NCI-H128 (cell line): ENCODE measurements around the gene GSTK1.
"Not testable (repeated sequence)": the region's sequence is repeated elsewhere in the genome, so short reads cannot be mapped to it uniquely, and the experiment has no call there.

Experiments
- DNase-seq: peaks from one replicate; lab custom pipeline; 2025; ENCODE audit not compliant: unreplicated experiment; lab: John Stamatoyannopoulos, UW

GSTK1 gene

DNA sequence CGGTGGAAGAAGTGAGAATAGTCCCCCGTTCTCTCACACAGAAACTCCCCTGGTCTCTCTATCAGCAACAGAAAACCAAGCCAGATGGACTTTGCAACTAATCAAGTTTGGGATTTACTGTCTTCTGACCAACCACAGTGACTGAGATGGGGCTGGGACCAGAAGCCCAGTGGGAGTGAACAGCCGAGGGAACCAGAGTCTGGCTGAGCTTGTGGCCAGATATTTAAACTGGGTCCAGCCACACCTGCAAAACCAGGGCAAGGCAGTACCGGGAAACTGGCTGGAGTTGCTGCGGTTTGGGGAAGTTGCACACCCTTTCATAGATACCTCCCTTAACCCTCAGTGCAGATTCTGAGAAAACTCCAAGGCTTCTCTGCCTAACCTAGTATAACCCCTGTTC is 6.0 kb downstream of the GSTK1 start:
- DNase-seq: no peak

DNA sequence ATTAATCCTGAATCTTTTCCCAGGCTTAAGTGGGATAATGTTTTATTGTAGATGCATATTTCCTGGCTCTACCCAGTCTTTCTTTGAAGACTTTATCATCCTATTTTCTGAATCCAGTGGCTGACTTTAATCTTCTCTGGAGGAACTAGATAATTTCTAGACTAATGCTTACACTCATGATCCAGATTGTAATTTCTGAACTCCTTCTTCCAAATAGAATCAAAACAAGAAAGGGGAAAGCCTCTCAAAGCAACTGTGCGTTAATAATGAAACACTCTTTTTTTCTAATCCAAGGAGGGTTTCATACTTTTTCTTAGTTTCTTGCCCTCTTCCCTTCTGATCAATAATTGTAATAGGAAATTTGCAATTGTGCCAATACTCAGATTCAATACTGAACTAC is 8.0 kb downstream of the GSTK1 start:
- DNase-seq: no peak

DNA sequence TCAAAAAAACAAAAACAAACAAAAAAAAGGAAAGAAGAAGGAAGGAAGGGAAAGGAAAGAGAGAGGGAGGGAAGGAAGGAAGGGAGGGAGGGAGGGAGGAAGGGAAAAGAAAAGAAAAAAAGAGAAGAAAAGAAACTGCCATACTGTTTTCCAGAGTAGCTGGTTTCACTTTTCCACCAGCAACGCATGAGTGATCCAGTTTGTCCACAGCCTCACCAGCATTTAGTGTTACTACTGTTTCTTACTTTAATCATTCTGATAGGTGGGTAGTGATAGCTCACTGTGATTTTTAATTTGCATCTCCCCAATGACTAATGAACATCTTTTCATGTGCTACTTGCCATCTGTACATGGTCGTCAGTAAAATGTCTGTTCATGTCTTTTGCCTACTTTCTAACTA is 9.6 kb downstream of the GSTK1 start:
- DNase-seq: no peak

DNA sequence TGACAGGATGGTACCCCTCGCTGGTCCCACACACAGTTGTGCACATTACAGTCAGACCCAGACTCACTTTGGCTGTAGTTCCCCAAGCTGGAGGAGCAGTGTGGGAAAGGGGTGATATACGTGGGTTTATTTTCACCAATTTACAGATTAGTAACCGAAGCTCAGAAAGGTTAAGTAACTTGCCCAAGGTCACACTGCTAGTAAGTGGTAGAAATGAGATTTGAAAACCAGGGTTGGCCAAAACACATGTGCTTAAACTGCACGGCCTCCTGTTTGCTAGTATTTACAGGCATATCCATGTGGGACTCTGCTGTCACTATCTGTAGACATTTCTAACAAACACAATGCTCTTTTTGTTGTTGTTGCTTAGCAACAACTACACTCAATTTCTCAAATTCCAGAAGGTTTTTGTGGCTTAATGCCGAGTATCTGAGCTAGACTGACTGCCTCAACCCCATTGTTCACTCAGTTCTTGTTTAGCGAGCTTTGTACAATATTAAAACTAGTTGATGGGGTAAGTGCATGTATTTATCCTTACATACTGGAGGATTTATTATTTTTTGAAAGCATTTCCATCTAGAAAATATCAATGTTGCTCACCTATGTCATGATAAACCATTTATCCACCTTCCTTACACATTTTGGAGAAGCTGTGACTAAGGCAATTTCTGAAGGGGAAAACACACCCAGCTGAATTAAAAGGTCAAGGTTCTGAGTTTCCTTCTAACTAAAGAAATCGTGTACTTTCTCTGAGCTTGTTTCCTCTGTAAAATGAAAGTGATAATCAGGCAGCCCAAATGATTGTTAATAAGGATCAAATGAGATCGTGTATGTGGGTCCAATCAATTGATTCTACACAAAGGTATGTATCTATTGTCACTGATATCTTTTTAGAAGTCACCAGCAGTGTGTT is 16.2 kb downstream of the GSTK1 start:
- no peak for DNase-seq

DNA sequence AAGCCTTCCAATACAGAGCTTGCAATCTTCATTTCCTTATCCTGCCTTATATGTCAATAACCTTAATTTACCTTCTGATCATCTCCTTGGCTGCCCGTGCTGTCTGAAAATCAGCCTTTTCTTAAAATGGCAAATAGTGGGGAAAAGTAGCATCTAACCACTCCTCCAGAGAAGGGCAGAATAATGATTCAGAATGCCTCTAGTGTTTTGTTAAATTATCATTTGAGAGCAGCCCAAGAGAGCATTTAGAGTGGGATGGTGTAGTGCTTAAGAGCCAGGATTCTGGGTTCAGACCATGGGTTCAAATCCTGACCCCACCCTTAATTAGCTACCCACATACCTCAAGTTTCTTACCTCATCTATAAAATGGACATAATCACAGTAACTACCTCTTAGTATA is 16.9 kb downstream of the GSTK1 start:
- DNase-seq: no peak

DNA sequence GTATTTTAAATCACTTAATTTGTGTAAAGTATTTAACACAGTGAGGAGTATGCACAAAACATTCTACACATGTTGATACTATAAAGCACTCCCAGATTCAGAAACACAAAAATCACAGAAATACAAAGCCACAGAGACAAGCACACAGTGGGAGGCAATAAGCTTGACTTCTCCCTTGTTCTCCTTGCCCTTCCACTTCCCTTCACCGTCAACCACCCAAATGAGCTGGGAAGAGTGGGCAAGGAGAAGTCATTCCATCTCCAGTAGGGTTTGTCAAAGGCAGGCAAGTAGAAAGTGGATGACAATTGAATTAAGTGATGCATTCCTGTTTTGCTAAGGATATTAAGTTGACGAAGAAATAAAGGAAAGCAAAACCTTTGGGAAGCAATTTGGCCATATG is 17.3 kb downstream of the GSTK1 start:
- no peak for DNase-seq

DNA sequence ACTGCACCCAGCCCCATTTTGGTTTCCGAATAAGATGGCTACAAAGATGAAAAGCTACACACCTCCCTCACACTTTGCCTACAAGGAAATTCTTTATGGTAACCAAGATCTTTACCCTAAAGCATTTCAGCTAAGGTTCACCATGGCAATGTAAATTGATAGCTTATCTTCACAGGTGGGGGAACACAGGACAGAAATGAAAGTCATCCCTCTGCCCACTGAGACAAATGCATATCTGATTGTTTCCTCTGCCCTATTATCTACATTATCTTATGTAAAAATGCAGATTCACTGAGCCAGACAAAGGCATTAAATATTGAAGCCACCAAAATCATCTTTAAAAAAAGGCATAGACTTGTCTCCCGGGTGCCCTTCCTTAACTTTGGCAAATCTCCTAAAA is 18.3 kb downstream of the GSTK1 start:
- no peak for DNase-seq

GRCh38 chr7:143282124-143282523 is 18.9 kb downstream of the GSTK1 start:
- no peak for DNase-seq

- no peak for DNase-seq
Observed at GRCh38 chr7:143283381-143283780, 20.1 kb downstream of the GSTK1 start.

DNA sequence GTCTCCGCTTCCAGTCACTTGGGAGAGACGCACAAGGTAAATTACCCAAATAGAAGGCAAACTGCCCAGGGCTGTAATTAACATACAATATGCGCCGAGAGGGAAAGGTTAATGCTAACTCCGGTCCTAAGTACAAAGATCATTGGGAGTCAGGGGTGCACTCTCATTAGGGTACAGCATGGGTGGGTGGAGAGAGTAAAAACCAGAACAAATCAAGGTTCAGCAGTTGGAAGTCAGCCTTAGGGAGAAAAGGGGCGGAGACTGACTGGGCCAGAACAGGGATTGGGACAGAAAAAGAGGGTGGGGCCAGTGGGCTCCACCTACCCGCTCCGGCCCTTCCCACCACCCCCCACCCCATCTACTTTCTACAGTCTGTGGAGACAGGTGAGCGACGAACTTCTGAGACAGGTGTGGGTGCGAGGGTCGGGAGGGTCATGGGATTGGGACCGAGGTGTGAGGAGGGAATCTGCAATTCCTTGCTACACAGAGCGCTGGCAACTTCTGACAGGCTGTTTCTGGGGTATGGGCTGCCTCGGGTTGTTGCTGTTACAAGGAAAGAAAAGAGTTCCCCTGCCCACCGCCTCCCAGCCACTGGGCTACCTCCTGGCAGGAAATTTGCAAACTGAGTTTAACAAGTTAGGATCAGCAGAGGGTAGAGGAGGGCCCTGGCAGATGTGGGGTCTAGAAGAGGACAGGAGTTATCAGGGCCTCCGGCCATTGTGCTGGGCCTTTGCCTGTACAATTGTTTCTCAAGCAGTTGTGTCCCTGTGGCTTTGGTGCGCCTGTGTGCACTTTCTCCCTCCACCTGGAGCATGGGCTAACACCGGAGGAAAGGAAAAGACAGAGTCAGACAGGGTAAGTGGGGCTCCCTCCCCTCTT is 21.6 kb downstream of the GSTK1 start, which contains the start of gene TMEM139:
Gene TMEM139, plus strand, starts transcription at position 368 of the 879 bp plus-strand sequence. CDS start 1,000 bp downstream, outside the sequence.
- no peak for DNase-seq

- no peak for DNase-seq
Observed at GRCh38 chr7:143285470-143285778, 22.2 kb downstream of the GSTK1 start.

- no peak for DNase-seq
Observed at GRCh38 chr7:143285806-143286521, 22.7 kb downstream of the GSTK1 start.

DNA sequence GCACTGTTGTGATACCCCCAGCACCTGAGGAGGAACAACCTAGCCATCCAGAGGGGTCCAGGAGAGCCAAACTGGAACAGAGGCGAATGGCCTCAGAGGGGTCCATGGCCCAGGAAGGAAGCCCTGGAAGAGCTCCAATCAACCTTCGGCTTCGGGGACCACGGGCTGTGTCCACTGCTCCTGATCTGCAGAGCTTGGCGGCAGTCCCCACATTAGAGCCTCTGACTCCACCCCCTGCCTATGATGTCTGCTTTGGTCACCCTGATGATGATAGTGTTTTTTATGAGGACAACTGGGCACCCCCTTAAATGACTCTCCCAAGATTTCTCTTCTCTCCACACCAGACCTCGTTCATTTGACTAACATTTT is 23.3 kb downstream of the GSTK1 start:
- DNase-seq: no peak

DNA sequence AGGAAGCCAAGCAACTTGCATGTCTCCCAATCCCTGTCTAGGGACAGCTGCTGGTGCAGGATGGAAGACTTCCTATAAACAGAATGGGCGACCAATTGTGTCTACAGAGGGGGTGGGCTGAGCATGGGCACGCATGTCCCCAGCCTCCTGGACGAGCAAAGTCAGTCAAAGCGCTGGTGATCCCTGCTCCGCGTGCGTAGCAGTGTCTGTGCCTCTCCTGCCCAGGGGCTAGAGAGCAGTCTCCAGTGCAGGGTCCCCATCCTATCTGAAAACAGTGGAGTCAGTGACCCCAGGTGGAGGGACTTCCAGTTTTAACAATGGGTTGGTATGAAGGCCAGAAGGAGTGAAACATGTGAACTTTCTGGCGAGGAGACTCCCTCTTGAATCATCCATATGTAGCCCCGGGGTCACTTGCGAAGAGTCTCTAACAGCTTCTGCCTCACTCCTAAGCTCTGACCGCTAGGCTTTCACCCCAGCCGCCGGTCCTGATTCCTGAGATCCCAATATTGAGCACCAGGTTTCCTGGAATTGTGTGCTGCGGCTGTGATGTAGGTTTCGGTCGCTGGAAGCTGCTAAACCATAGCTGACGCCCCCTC is 24.2 kb downstream of the GSTK1 start:
- DNase-seq: no peak

GRCh38 chr7:143287935-143288826 is 24.9 kb downstream of the GSTK1 start, which contains the start of gene CASP2:
Gene CASP2, plus strand, starts transcription at chr7:143288351. Its CDS starts 105 bp downstream, at chr7:143288456.
- DNase-seq: peak; percentile 69

DNA sequence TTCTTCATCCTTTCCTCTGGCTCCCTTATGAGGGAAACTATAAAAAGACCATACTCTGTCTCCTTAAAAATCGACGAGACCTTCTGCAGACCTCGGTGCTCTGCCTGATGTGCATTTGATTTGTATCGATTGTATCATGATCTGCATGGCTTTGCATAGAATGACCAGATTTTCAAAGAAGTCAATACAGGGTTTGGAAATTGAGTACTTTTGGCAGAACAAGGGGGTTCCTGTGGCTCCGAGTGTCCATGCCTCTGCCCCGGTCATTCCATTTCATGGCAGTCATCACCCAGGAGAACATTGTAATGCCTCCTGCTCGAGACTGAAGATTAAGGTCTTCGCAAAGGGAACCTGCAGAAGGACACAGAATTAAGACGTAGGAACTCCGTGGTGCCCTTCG is 25.6 kb downstream of the GSTK1 start:
- DNase-seq: no peak

DNA sequence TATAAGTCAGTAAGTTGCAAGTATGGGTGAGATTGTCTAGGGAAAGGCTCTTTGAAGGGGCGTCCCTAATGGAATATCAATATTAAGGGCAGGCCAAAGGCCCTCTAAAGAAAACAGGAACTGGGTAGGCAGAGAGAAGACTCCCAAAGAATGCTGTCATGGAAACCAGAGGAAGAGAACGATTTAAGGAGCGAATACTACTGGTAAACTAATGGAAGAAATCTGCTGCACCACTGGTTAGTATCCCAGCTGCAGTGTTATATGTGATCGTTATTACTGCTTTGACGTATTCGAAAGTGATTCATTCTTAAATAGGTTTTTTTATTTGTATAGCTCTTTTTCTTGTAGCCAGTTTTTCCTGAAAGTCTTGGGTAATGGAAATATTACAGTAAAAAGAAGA is 26.2 kb downstream of the GSTK1 start:
- no peak for DNase-seq

GRCh38 chr7:143289888-143290287 is 26.6 kb downstream of the GSTK1 start:
- DNase-seq: not testable (repeated sequence)

GRCh38 chr7:143290293-143290692 is 27.1 kb downstream of the GSTK1 start:
- DNase-seq: no peak

GRCh38 chr7:143292876-143293275 is 29.6 kb downstream of the GSTK1 start:
- no peak for DNase-seq
